Mesenchymal stem cell (in vitro differentiated cells and primary cell): Measurements from ENCODE around the gene RERE.

Source experiments
- DNase-seq: peaks from one replicate; pipeline ENCODE4 v3.0.0-alpha.2; 2013
- H2AFZ ChIP-seq: one replicate; pipeline ENCODE4 v1.6.1; 2013; ENCODE audit warnings: low read depth, mild to moderate bottlenecking, control low read depth, inconsistent platforms, low read length, moderate library complexity
- H2AK5ac ChIP-seq: 2 replicates; pipeline ENCODE4 v1.6.1; 2013; ENCODE audit warnings: low read length, moderate library complexity, mild to moderate bottlenecking, inconsistent platforms; ENCODE audit not compliant: severe bottlenecking
- H2BK120ac ChIP-seq: one replicate; pipeline ENCODE4 v1.6.1; 2013; ENCODE audit warnings: low read depth, mild to moderate bottlenecking, inconsistent platforms, low read length, moderate library complexity
- H2BK12ac ChIP-seq, 2 experiments: one replicate each; pipeline ENCODE4 v1.6.1; 2013; ENCODE audit warnings: inconsistent platforms in 2 of 2, low read length in 2 of 2, mild to moderate bottlenecking in 2 of 2, moderate library complexity in 2 of 2, control low read depth in 1 of 2
- H2BK15ac ChIP-seq: one replicate; pipeline ENCODE4 v1.6.1; 2013; ENCODE audit warnings: mild to moderate bottlenecking, low read depth, inconsistent platforms; ENCODE audit not compliant: poor library complexity, severe bottlenecking
- H2BK5ac ChIP-seq: 2 replicates; pipeline ENCODE4 v1.6.1; 2013; ENCODE audit warnings: low read depth, mild to moderate bottlenecking, low read length, control low read depth, inconsistent platforms; ENCODE audit not compliant: poor library complexity, severe bottlenecking
- H3K14ac ChIP-seq, 2 experiments: one replicate each; pipeline ENCODE4 v1.6.1; 2013; ENCODE audit warnings: inconsistent platforms in 2 of 2, low read length in 2 of 2, control low read depth in 1 of 2, mild to moderate bottlenecking in 1 of 2, moderate library complexity in 1 of 2
- H3K18ac ChIP-seq, 2 experiments: one replicate each; pipeline ENCODE4 v1.6.1; 2013; ENCODE audit warnings: inconsistent platforms in 2 of 2, low read length in 2 of 2, control low read depth in 1 of 2, low read depth in 1 of 2, mild to moderate bottlenecking in 1 of 2
- H3K23ac ChIP-seq, 2 experiments: one replicate each; pipeline ENCODE4 v1.6.1; 2013; ENCODE audit warnings: inconsistent platforms in 2 of 2, low read length in 2 of 2, mild to moderate bottlenecking in 2 of 2, moderate library complexity in 2 of 2, control low read depth in 1 of 2
- H3K27ac ChIP-seq: 2 replicates; pipeline ENCODE4 v1.5.1; 2013; ENCODE audit warnings: mild to moderate bottlenecking, moderate library complexity, low read length, control low read depth, inconsistent platforms; ENCODE audit not compliant: poor library complexity, severe bottlenecking
- H3K27me3 ChIP-seq, 2 experiments: 2 replicates each; pipeline versions ENCODE4 v1.6.1 to v1.7.0; 2013; ENCODE audit warnings: low read length in 2 of 2, mild to moderate bottlenecking in 2 of 2, moderate library complexity in 2 of 2, control low read depth in 1 of 2, inconsistent platforms in 1 of 2; ENCODE audit not compliant: control insufficient read depth in 1 of 2, insufficient read depth in 1 of 2
- H3K36me3 ChIP-seq, 2 experiments: 2 replicates each; pipeline versions ENCODE4 v1.6.1 to v1.7.0; 2013; ENCODE audit warnings: low read length in 2 of 2, control low read depth in 1 of 2, inconsistent platforms in 1 of 2, low read depth in 1 of 2, mild to moderate bottlenecking in 1 of 2; ENCODE audit not compliant: insufficient read depth in 2 of 2, control insufficient read depth in 1 of 2
- H3K4ac ChIP-seq, 2 experiments: one replicate each; pipeline ENCODE4 v1.6.1; 2013; ENCODE audit warnings: inconsistent platforms in 2 of 2, low read length in 2 of 2, mild to moderate bottlenecking in 2 of 2, moderate library complexity in 2 of 2, control low read depth in 1 of 2, low read depth in 1 of 2
- H3K4me1 ChIP-seq: 2 replicates; pipeline ENCODE4 v1.6.1; 2013; ENCODE audit warnings: low read depth, low read length, control low read depth; ENCODE audit not compliant: control insufficient read depth, insufficient read depth
- H3K4me2 ChIP-seq: 2 replicates; pipeline ENCODE4 v1.6.1; 2013; ENCODE audit warnings: low read length, mild to moderate bottlenecking, inconsistent platforms; ENCODE audit not compliant: poor library complexity, severe bottlenecking
- H3K4me3 ChIP-seq, 2 experiments: 2 replicates each; pipeline versions ENCODE4 v1.5.1 to v1.7.0; 2013; ENCODE audit warnings: low read length in 2 of 2, mild to moderate bottlenecking in 2 of 2, control low read depth in 1 of 2, low read depth in 1 of 2; ENCODE audit not compliant: insufficient read depth in 1 of 2
- H3K79me1 ChIP-seq: replicated peaks from 2 replicates; pipeline ENCODE4 v1.6.1; 2013; ENCODE audit warnings: mild to moderate bottlenecking, control low read depth, low read length, inconsistent platforms; ENCODE audit not compliant: poor library complexity, severe bottlenecking
- H3K9ac ChIP-seq: 2 replicates; pipeline ENCODE4 v1.7.0; 2013; ENCODE audit warnings: mild to moderate bottlenecking, low read length, moderate library complexity
- H3K9me3 ChIP-seq: 2 replicates; pipeline ENCODE4 v1.7.0; 2013; ENCODE audit warnings: mild to moderate bottlenecking, low read length; ENCODE audit not compliant: control insufficient read depth
- H4K8ac ChIP-seq: one replicate; pipeline ENCODE4 v1.6.1; 2013; ENCODE audit warnings: inconsistent platforms, mild to moderate bottlenecking, low read length, moderate library complexity
- H4K91ac ChIP-seq: one replicate; pipeline ENCODE4 v1.6.1; 2013; ENCODE audit warnings: mild to moderate bottlenecking, low read length, inconsistent platforms
- WGBS: methylation state at CpG from one replicate; pipeline ENCODE4 v1.1.7; 2013; ENCODE audit warnings: mixed read lengths; 5-methylcytosine and 5-hydroxymethylcytosine counted together

Gene RERE

DNA sequence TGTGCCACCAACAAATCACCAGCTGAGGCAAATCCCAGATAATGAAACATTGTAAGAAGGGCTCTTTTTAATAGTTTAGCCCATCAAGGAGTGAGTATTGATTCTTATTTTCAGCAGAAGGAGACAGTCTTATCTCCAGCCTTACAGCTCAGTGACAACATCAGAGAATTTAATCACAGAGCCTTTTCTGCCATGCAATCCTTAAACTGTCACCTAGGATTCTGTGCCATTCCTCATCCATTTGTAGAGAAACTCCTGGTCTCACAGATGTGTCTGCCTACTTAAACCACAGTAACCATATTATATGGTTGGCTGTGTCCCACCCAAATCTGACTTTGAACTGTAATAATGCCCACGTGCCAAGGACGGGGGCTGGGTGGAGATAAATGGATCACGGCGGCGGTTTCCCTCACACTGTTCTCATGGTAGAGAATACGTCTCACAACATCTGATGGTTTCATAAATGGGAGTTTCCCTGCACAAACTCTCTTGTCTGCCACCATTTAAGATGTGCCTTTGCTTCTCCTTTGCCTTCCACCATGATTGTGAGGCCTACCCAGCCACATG lies 217.7 kb downstream of the RERE start:
- H2BK12ac ChIP-seq = no peak overlapping the region
- DNase-seq = no peak
- no peak overlapping the region for H3K18ac ChIP-seq
- H2BK5ac ChIP-seq = no peak overlapping the region
- no peaks in the 10 kb centered on the region for H3K36me3 ChIP-seq
- no peak overlapping the region for H3K14ac ChIP-seq
- no peak overlapping the region for H2AFZ ChIP-seq
- no peak overlapping the region for H2BK120ac ChIP-seq
- H3K27me3 ChIP-seq = no peaks in the 10 kb centered on the region
- H3K9me3 ChIP-seq = no peaks in the 10 kb centered on the region
- no peak overlapping the region for H4K8ac ChIP-seq
- H3K79me1 ChIP-seq = peaks cover 19% of the 10 kb centered on the region
- no peak overlapping the region for H3K27ac ChIP-seq
- peaks cover 10% of the 10 kb centered on the region for H3K4me1 ChIP-seq
- no peak overlapping the region for H3K4ac ChIP-seq
- no peak overlapping the region for H3K23ac ChIP-seq
- no peak overlapping the region for H2BK15ac ChIP-seq
- no peak overlapping the region for H3K4me3 ChIP-seq
- 92% methylated on average over 6 of the region's 6 CpGs for WGBS
- no peak overlapping the region for H4K91ac ChIP-seq
- no peak overlapping the region for H3K4me2 ChIP-seq
- H2AK5ac ChIP-seq = no peak overlapping the region
- H3K9ac ChIP-seq = no peak overlapping the region

DNA sequence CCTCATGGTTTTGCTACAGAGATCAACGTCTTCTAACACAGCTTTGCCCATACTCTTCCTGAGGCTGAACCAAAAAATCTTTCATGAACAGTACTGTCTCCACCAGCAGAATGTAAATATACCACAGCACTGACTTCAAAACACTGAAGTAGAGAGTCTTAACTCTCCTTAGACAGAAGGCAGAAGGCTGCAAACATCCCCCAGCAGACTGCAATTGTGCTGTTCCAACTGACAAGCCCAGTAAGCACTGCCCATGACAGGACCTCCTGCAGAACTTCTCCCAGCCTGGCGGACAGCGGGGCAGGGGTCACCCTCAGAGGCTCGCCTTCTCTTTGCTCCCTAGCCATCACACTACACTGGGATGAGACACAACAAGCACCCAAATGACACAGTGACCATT lies 218.7 kb downstream of the RERE start:
- no peak overlapping the region for H2BK5ac ChIP-seq
- DNase-seq = peak; percentile 60

DNA sequence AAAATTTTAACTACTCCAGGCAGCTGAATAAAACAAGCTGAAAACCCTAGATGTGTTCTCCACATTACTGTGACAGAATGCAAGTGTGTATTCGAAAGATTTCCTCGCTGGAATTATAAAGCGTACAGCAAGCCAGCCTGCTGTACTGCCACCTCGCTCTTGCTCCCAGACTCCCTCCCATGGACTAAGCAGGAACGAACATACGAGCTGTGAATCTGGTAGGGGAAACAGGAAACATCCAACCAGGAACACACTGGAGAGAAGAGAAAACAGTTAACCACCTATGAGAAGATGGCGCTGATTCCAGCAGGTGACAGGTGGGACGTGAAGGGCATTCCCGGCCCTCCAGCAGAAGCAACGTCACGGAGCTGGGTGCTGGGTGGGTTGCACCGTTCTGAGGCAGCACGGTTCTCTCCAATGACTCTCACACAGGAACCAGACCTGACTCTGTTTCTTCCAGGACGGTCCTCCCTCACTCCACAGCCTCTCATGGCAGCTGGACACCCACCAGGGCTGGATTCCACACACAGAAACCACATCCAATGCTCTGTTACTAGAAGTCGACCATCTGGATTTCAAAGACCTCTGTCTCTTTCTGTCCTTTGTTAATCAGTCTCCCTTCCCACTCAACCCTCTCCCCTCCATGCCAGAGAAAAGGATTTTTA lies 219.2 kb downstream of the RERE start:
- peak overlapping the region; percentile 10 for H4K8ac ChIP-seq
- no peak overlapping the region for H3K14ac ChIP-seq
- H4K91ac ChIP-seq = no peak overlapping the region

More for the DNA sequence above, 218.7 kb downstream of the RERE start:
- no peaks in the 10 kb centered on the region for H3K27me3 ChIP-seq
- no peak overlapping the region for H4K8ac ChIP-seq
- peaks cover 11% of the 10 kb centered on the region for H3K4me1 ChIP-seq
- no peak overlapping the region for H2BK15ac ChIP-seq
- H2BK120ac ChIP-seq = no peak overlapping the region
- no peak overlapping the region for H3K27ac ChIP-seq
- H2AFZ ChIP-seq = no peak overlapping the region
- 61% methylated on average over 4 of the region's 4 CpGs for WGBS
- H3K4me2 ChIP-seq = no peak overlapping the region
- no peak overlapping the region for H4K91ac ChIP-seq
- H3K4me3 ChIP-seq = peak overlapping the region in 1 of 2 experiments; percentile 69
- H3K18ac ChIP-seq = peak overlapping the region in 1 of 2 experiments; percentile 16
- H3K4ac ChIP-seq = no peak overlapping the region
- no peak overlapping the region for H2AK5ac ChIP-seq
- no peaks in the 10 kb centered on the region for H3K9me3 ChIP-seq
- no peak overlapping the region for H3K14ac ChIP-seq
- peak overlapping the region; percentile 75 for H3K9ac ChIP-seq
- H3K23ac ChIP-seq = no peak overlapping the region
- no peaks in the 10 kb centered on the region for H3K36me3 ChIP-seq
- H2BK12ac ChIP-seq = no peak overlapping the region
- H3K79me1 ChIP-seq = peaks cover 21% of the 10 kb centered on the region

GRCh38 chr1:8597455-8597854 lies 220.0 kb downstream of the RERE start:
- peak overlapping the region; percentile 75 for H3K9ac ChIP-seq
- H3K4ac ChIP-seq = no peak overlapping the region
- H2BK5ac ChIP-seq = no peak overlapping the region
- H3K4me2 ChIP-seq = no peak overlapping the region
- no peak overlapping the region for H2AFZ ChIP-seq
- H3K18ac ChIP-seq = no peak overlapping the region
- H2BK15ac ChIP-seq = no peak overlapping the region
- H3K4me3 ChIP-seq = peak overlapping the region in 1 of 2 experiments; percentile 69
- 89% methylated on average over 2 of the region's 4 CpGs for WGBS
- H3K27ac ChIP-seq = no peak overlapping the region
- no peak overlapping the region for H2BK12ac ChIP-seq
- H3K9me3 ChIP-seq = no peaks in the 10 kb centered on the region
- no peak overlapping the region for H2BK120ac ChIP-seq
- H2AK5ac ChIP-seq = no peak overlapping the region
- H4K91ac ChIP-seq = no peak overlapping the region
- no peak overlapping the region for H3K23ac ChIP-seq
- H3K4me1 ChIP-seq = peaks cover 10% of the 10 kb centered on the region
- H4K8ac ChIP-seq = no peak overlapping the region
- no peaks in the 10 kb centered on the region for H3K27me3 ChIP-seq
- no peak overlapping the region for H3K14ac ChIP-seq
- DNase-seq = no peak
- H3K36me3 ChIP-seq = no peaks in the 10 kb centered on the region
- H3K79me1 ChIP-seq = peaks cover 31% of the 10 kb centered on the region

More for the DNA sequence above, 219.2 kb downstream of the RERE start:
- H3K27ac ChIP-seq = no peak overlapping the region
- H2AFZ ChIP-seq = no peak overlapping the region
- H3K4me3 ChIP-seq = peak overlapping the region in 1 of 2 experiments; percentile 69
- peak overlapping the region; percentile 16 to 46 for H3K18ac ChIP-seq
- H3K4me1 ChIP-seq = peaks cover 10% of the 10 kb centered on the region
- H3K9me3 ChIP-seq = no peaks in the 10 kb centered on the region
- whole genome bisulfite sequencing = 75% methylated on average over 14 of the region's 15 CpGs
- no peaks in the 10 kb centered on the region for H3K36me3 ChIP-seq
- no peak overlapping the region for H2BK5ac ChIP-seq
- no peak overlapping the region for H2BK15ac ChIP-seq
- no peak overlapping the region for H2BK120ac ChIP-seq
- no peak overlapping the region for H3K23ac ChIP-seq
- H3K27me3 ChIP-seq = no peaks in the 10 kb centered on the region
- peak overlapping the region; percentile 75 for H3K9ac ChIP-seq
- no peak overlapping the region for H2AK5ac ChIP-seq
- peaks cover 27% of the 10 kb centered on the region for H3K79me1 ChIP-seq
- peak overlapping the region in 1 of 2 experiments; percentile 40 for H2BK12ac ChIP-seq
- peak; percentile 47 for DNase-seq
- no peak overlapping the region for H3K4me2 ChIP-seq
- H3K4ac ChIP-seq = no peak overlapping the region
